ENCODE data around the gene PTPRJ. TPM values are rescaled to one million over a fixed set of nuclear protein-coding genes. Genes with fewer than 3 reads are reported as not detected.

PTPRJ gene
- total RNA-seq, 1 experiment from 2014 or later = 39.4 TPM

GRCh38 chr11:48106166-48106565, 125.8 kb downstream of the PTPRJ start:
- in situ Hi-C loops (cut with HindIII; ENCODE audit: low pct_unique_long_range_greater_than_20kb, low sequenced_read_pairs) = loop anchor here (25.0 kb wide), 1 partner anchor 119 kb away; the partner anchor contains the start of gene PTPRJ
- DNase-seq (ENCODE audit: low read depth, low spot score) = no peak

DNA sequence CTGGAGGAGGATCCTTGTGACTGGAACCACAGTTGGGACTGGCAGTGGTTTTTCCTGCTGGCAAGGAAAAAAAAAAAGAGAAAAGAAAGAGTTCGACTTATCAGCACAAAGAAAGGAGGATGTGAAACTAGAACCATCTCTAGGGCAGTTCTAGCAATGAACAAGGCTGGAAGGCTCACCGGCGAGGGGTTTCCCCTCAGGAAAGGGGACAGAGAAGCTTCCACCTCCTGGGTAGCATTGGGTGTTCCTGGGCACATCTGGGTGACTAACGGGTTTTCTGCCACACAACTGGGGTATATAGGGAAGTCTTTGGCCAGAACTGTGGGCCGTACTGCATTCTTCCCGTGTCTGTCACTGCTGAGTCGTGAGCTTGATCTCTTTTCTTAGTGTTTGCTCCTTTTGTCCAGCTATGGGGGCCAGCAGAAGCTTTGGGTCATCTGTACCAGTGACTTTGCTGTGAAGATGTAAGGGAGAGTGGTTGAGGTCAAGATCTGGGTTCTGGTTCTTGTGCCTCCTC, 126.9 kb downstream of the PTPRJ start:
- no peak for DNase-seq (ENCODE audit: low read depth, low spot score)
- in situ Hi-C loops (cut with HindIII; ENCODE audit: low pct_unique_long_range_greater_than_20kb, low sequenced_read_pairs) = loop anchor here (25.0 kb wide), 1 partner anchor 120 kb away; the partner anchor contains the start of gene PTPRJ

DNA sequence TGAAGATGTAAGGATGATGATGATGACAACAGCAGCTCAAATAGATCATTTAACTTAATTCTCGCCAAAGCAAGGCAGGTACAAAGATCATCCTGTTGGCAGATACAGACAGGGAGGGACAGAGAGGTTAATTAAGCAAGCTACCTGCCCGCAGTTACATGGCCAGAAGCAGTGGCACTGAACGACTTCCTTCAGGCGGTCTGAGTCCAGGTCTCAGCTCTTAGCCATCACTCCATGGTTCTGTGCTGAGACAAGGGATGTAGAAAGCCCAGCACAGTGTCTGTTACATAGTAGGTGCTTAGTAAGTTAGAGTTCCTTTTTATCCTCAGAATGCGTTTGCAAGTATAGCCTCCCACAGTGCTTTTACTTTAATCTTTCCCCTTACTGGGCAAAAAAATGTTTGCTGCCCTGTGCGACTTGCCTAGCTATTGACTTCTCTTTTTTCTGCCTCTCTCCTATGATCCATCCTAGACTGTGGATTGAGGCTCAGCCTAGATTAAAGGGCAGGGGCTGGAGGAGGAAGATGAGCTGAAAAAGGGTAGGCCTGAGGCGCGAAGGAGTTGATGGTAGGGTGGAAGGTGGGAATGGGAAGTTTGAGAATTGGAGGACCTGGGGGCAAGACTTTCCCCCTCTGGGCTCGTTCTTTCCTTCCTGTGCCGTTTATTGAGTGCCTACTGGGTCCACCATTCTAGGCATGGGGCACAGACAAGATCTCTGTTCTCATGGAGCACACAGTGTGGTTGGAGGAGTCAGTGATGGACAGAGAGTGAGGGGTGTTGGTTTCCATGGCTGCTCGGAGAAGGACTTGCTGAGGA, 128.1 kb downstream of the PTPRJ start:
- in situ Hi-C loops (cut with HindIII; ENCODE audit: low pct_unique_long_range_greater_than_20kb, low sequenced_read_pairs) = loop anchor here (25.0 kb wide), 1 partner anchor 121 kb away; the partner anchor contains the start of gene PTPRJ

GRCh38 chr11:48109046-48109666, 128.8 kb downstream of the PTPRJ start:
- in situ Hi-C loops (cut with HindIII; ENCODE audit: low pct_unique_long_range_greater_than_20kb, low sequenced_read_pairs) = loop anchor here (25.0 kb wide), 1 partner anchor 122 kb away; the partner anchor contains the start of gene PTPRJ
- peak; percentile 79 for DNase-seq (ENCODE audit: low read depth, low spot score)

More for the DNA sequence above, 128.1 kb downstream of the PTPRJ start:
- no peak for DNase-seq (ENCODE audit: low read depth, low spot score)

- in situ Hi-C loops (cut with HindIII; ENCODE audit: low pct_unique_long_range_greater_than_20kb, low sequenced_read_pairs) = loop anchor here (25.0 kb wide), 1 partner anchor 123 kb away; the partner anchor contains the start of gene PTPRJ
- no peak for DNase-seq (ENCODE audit: low read depth, low spot score)
Measured at GRCh38 chr11:48110509-48110766, 130.1 kb downstream of the PTPRJ start.

DNA sequence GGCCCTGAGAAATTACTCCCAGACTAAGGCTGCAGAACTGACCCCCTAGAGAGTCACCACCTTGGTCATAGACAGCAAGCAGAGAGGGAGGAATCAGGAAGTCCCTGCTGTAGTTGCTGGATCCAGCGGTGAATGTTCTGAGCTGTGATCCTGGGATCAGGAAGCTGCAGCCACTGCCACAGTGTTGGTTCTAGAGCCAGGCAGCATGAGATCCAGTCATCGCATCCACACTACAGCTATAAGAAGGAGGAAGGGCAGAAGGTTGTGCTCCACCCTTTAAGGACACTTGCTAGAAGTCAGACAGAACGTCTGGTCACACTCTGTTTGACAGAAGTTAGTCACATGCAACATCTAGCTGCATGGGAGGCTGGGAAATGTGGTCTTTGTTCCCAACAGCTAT, 131.5 kb downstream of the PTPRJ start:
- no peak for DNase-seq (ENCODE audit: low read depth, low spot score)
- in situ Hi-C loops (cut with HindIII; ENCODE audit: low pct_unique_long_range_greater_than_20kb, low sequenced_read_pairs) = loop anchor here (25.0 kb wide), 1 partner anchor 125 kb away; the partner anchor contains the start of gene PTPRJ

GRCh38 chr11:48114740-48115139, 134.4 kb downstream of the PTPRJ start:
- in situ Hi-C loops (cut with HindIII; ENCODE audit: low pct_unique_long_range_greater_than_20kb, low sequenced_read_pairs) = loop anchor here (25.0 kb wide), 1 partner anchor 127 kb away; the partner anchor contains the start of gene PTPRJ
- DNase-seq (ENCODE audit: low read depth, low spot score) = no peak

GRCh38 chr11:48116437-48117228, 136.3 kb downstream of the PTPRJ start:
- in situ Hi-C loops (cut with HindIII; ENCODE audit: low pct_unique_long_range_greater_than_20kb, low sequenced_read_pairs) = loop anchor here (25.0 kb wide), 1 partner anchor 129 kb away; the partner anchor contains the start of gene PTPRJ
- DNase-seq (ENCODE audit: low read depth, low spot score) = peak; percentile 50

DNA sequence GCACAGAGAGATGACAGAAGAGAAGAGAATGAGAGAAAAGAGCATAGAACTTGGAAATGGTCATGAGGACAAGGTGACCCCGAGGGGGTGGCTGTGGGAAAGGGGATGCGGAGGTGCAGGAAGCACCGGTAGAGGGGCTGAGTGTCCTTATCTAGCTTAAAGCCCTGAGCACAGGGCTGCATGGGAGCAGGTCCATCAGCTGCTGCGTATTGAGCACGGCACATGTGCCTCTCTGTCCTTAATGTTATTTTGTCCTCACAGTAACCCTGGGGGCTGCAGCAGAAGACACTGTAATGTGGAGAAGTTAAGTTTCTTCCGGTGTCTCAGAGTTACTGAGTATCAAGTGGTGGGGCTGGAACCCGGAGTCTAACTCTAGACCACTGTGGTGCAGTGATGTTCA, 141.9 kb downstream of the PTPRJ start:
- no peak for DNase-seq (ENCODE audit: low read depth, low spot score)
- in situ Hi-C loops (cut with HindIII; ENCODE audit: low pct_unique_long_range_greater_than_20kb, low sequenced_read_pairs) = loop anchor here (25.0 kb wide), 1 partner anchor 135 kb away; the partner anchor contains the start of gene PTPRJ

- in situ Hi-C loops (cut with HindIII; ENCODE audit: low pct_unique_long_range_greater_than_20kb, low sequenced_read_pairs) = loop anchor here (25.0 kb wide), 1 partner anchor 135 kb away; the partner anchor contains the start of gene PTPRJ
- no peak for DNase-seq (ENCODE audit: low read depth, low spot score)
Measured at GRCh38 chr11:48122656-48123055, 142.3 kb downstream of the PTPRJ start.

DNA sequence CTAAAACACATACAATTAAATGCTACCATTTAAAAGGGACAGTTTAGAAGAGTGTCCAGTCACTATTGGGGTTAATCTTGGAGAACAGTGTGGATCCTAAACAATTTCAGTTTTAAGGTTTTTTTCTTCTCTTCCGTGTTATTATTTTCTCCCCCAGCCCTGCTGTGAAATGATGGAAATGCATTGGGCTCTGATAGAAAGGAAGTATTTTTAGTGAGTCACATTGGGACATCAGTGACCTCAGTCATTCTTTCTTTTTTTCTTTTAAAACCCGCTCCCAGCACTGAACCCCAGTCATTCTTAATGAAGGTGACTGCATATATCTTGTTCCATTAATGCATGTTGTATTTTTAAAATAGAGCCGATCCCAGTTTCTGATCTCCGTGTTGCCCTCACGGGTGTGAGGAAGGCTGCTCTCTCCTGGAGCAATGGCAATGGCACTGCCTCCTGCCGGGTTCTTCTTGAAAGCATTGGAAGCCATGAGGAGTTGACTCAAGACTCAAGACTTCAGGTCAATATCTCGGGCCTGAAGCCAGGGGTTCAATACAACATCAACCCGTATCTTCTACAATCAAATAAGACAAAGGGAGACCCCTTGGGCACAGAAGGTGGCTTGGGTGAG, 143.0 kb downstream of the PTPRJ start:
- no peak for DNase-seq (ENCODE audit: low read depth, low spot score)
- in situ Hi-C loops (cut with HindIII; ENCODE audit: low pct_unique_long_range_greater_than_20kb, low sequenced_read_pairs) = loop anchor here (25.0 kb wide), 1 partner anchor 136 kb away; the partner anchor contains the start of gene PTPRJ

- DNase-seq (ENCODE audit: low read depth, low spot score) = no peak
- in situ Hi-C loops (cut with HindIII; ENCODE audit: low pct_unique_long_range_greater_than_20kb, low sequenced_read_pairs) = loop anchor here (25.0 kb wide), 1 partner anchor 137 kb away; the partner anchor contains the start of gene PTPRJ
Measured at GRCh38 chr11:48123934-48124755, 143.8 kb downstream of the PTPRJ start.

DNA sequence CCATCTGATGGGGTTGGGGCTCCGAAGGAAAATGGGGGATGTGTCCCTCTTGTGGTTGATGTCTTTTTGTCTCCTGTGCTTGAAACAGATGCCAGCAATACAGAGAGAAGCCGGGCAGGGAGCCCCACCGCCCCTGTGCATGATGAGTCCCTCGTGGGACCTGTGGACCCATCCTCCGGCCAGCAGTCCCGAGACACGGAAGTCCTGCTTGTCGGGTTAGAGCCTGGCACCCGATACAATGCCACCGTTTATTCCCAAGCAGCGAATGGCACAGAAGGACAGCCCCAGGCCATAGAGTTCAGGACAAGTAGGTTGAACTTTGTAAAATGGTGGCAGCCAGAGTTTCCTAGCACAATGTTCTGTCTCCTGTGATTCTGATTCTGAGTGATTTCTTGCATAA, 144.5 kb downstream of the PTPRJ start:
- in situ Hi-C loops (cut with HindIII; ENCODE audit: low pct_unique_long_range_greater_than_20kb, low sequenced_read_pairs) = loop anchor here (25.0 kb wide), 1 partner anchor 138 kb away; the partner anchor contains the start of gene PTPRJ
- DNase-seq (ENCODE audit: low read depth, low spot score) = peak; percentile 69

DNA sequence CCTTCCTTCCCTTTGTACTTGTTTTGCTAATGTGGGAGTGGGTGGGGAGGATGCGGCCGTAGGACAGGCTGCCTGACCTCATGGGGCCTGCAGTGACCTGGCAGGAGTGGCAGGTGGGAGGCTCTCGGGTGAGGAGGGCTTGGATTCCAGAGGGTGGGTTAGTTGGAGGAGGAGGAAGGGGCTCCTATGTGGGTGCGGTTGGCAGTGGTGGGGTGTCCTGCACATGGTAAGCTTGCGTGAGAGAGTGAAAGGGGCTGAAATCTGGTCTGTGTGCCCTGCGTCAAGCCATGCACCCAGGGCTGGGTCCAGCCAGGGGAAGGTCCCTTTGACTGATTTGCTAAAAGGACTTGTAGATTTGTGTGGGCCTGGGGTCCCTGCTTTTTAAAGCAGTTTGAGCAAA, 145.5 kb downstream of the PTPRJ start:
- no peak for DNase-seq (ENCODE audit: low read depth, low spot score)
- in situ Hi-C loops (cut with HindIII; ENCODE audit: low pct_unique_long_range_greater_than_20kb, low sequenced_read_pairs) = no loop called here

DNA sequence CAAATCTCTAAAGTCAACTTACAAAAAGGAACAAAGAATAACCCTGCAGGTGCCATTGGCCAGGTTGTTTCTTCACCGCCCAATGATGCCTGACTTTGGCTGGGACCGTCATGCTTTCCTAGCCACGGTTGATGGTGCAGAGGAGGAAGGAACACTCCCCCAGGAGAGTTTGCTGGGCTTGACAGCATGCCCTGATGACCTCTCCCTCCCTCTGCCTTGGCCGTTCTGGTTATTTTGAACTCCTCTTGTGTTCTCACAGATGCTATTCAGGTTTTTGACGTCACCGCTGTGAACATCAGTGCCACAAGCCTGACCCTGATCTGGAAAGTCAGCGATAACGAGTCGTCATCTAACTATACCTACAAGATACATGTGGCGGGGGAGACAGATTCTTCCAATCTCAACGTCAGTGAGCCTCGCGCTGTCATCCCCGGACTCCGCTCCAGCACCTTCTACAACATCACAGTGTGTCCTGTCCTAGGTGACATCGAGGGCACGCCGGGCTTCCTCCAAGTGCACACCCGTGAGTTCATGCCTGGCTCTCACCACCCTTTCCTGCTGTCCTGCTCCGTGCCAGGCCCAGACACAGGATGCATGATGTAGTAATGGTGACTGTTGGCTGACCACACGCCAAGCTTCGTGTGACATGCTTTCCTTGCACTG, 147.3 kb downstream of the PTPRJ start:
- DNase-seq (ENCODE audit: low read depth, low spot score) = no peak
- in situ Hi-C loops (cut with HindIII; ENCODE audit: low pct_unique_long_range_greater_than_20kb, low sequenced_read_pairs) = no loop called here

Measured in SK-MEL-5 (cell line).